HG03378 (cell line): ENCODE data around the gene NME4.

Experiments
- ATAC-seq: cut with Tn5 transposase; IDR thresholded peaks from one replicate; pipeline ENCODE4 v1.9.1; 2021; ENCODE audit warnings: mild to moderate bottlenecking, moderate library complexity; ENCODE audit not compliant: unreplicated experiment

The NME4 gene

DNA sequence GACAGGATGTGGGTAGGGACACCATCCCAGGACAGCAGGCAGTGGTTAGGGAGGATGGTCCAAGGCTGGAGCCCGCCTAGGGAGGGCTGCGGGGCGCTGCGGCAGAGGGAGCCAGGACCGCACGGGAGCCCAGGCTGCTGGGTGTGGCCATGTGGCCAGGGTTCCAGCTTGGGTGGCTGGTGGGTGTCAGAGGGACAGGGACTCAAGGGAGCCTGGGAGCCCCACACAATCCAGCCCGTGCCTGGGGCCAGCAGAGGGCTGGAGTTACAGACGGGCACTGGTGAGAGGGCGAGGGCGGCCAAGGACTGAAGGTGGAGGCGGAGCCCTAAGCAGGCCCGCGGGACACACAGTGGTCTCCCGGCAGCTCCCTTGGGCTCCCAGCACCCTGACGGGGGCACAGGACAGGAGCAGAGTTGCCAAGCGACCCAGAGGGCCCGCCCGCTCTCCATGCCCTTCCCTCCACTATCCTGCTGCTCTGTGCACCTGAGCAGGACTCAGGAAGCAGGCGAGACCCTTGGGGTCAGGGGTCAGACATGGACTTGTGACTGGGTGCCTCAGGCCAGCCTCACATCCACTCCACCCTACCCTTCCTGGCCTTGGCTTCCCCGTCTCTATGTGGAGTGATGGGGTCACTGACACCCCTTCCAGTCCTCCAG lies 33.8 kb upstream of the NME4 start:
- ATAC-seq = no peak

GRCh38 chr16:363766-364490 lies 33.1 kb upstream of the NME4 start:
- ATAC-seq = no peak

DNA sequence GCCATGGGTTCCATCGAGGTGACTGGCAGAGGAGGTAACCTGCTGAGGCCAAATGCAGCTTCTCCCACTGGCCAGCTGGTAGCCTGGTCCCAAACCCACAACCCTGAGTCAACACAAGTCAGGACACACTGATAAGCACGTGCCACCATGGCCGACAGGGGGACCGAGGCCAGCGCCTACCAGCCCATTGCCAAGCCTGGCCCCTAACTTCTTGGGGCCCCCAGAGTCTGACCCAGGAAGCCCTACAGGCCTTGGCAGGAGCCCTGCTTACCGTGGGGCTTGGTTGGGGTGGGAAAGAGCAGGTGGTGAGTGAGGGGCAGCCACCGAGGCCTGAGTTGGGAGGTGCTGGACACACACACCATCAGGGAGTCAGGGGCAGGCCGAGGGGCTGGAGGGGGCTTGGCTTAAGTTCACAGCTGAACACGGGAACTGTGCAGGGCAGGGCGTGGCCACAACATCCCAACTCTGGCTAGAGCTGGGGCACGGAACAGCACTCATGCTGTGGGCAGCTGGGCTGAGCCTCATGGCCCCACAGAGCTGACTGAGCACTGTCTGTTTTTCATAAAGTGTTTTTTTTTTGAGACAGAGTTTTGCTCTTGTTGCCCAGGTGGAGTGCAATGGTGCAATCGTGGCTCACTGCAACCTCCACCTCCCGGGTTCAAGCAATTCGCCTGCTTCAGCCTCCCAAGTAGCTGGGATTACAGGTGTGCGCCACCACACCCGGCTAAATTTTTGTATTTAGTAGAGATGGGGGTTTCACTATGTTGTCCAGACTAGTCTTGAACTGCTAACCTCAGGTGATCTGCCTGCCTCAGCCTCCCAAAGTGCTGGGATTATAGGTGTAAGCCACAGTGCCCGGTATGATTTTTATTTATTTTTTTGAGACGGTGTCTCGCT lies 32.2 kb upstream of the NME4 start:
- no peak for ATAC-seq

GRCh38 chr16:366476-366875 lies 30.5 kb upstream of the NME4 start:
- ATAC-seq = no peak

DNA sequence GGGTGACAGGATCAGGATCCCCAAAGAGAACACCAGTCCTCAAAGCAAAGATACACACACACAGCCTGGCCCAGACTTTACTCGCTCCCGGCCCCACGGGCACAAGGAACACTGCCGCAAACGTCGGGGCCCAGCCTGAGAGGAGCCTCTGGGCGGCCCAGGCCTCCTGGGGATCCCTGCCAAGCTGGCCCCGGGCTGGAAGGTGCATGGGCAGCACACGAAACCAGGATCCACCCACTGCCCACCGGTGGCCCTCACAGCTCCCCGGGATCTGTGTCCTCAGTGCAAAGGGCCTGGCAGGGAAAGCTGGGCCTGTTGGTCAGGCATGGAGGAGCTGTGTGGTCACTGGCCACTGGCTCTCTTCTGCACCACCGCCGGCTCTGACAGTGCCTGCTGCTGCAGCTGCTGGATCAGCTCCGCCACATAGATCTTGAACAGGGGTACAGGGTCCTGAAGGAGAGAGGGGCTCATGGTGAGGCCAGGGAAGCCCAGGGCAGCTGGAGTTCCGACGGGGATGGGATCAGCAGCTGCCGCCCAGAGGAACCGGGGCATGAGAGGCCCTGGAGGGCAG lies 29.6 kb upstream of the NME4 start:
- ATAC-seq = no peak

DNA sequence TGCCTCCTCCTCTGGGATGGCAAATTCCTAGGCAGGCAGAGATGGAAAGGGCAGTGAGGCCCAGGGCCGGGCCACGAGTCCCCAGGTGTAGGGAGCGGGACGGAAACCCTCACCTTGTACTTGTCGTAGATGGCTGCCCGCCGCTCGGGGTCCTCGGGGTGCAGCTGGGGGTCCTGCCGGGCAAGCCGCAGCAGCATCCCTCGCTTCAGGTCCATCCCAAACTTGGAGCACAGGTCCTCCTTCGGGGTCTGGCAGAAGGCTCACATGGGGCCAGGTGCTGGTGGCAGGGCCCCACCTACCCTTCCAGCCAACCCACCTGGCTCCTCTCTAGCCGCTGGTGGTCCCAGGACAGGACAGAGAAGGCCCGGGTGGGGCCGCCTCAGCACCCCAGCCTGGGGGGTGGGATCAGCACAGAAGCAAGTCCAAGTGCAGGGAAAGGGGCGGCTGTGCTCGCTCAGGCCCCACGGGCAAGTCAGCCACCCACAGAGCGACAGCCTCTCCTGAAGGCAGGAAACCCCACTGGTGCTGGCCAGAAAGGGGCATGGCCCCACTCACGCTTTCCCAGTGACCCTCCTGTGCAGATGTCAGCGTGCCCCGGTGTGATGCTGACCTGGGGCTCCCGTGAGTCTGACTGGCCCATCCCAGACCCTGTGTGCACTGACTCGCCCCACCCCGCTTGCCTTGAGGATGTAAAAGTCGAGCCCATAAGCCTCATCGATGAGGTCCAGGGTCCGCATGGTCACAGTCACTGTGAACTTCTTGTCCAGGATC lies 28.4 kb upstream of the NME4 start:
- ATAC-seq = no peak

- ATAC-seq = no peak
These were observed 27.6 kb upstream of the NME4 start for GRCh38 chr16:369275-369865.

DNA sequence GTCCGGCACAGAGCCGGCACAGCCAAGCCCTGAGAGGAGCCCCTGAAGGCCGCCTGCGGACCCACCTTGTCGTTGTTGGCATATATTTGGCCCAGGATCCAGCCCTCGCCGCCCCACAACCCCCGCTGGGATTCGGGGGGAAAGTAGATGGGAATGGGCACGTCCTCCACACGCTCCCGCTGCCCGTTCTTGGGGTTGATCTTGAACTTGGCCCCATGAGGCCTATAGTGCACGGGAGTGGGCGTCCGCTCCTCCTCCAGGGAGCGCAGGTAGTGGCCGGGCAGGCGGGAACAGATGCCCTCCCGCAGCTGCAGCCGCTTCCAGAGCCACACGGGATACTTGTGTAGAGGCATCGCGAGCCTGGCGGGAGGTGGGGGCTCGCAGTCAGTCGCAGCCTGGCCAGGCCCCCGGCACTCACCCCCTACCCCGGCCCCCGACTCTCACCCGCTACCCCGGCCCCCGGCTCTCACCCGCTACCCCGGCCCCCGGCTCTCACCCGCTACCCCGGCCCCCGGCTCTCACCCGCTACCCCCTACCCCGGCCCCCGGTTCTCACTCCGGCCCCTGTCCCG lies 27.0 kb upstream of the NME4 start:
- no peak for ATAC-seq

DNA sequence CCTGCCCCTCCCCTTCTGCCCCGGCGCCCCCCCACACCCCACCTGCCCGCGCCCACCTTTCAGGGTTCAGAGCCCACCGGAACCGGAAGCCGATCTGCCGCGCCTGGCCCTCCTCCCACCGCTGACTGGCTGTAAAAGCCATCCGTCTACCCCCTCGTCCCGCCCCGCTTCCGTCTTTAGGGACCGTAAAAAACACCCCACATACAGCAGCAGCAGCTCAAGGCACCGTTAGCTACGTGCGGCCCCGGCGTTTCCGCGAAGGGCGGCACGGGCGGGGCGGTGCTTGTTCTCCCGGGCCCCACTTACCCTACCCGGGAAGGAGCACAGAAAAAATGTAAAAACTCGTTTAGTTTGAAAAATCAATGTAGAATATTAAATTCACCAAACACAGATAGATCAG lies 26.6 kb upstream of the NME4 start, which contains the start of gene MRPL28:
Gene MRPL28 (minus strand): TSS at position 96 of the 400 bp plus-strand sequence. CDS start 320 bp downstream, outside the sequence.
- peak; percentile 51 for ATAC-seq

DNA sequence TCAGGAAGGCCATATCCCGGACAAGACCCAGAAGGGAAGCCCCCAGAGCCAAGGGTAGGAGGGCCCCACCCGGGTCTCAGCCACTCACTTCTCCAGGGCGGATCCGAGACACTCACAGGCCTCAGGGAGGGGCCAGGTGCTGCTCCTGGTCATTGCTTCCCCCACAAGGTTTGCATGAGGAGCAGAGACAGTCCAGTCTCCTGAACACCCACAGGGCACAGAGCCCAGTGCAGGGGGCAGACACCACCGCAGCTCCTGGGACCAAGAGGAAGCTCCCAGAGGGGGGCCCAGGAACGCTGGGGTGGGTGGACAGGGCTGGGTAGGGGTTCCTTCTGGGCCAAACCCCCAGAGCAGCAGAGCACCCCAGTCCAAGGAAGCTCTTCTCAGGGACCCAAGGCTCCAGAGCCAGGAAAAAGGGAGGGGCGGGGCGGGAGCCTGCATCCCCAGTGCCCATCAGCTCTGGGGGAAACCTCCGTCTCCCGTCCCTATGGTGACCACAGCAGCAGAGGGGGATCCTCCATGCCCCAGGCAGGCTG lies 26.0 kb upstream of the NME4 start:
- no peak for ATAC-seq

GRCh38 chr16:371515-372301 lies 25.3 kb upstream of the NME4 start:
- ATAC-seq = no peak

DNA sequence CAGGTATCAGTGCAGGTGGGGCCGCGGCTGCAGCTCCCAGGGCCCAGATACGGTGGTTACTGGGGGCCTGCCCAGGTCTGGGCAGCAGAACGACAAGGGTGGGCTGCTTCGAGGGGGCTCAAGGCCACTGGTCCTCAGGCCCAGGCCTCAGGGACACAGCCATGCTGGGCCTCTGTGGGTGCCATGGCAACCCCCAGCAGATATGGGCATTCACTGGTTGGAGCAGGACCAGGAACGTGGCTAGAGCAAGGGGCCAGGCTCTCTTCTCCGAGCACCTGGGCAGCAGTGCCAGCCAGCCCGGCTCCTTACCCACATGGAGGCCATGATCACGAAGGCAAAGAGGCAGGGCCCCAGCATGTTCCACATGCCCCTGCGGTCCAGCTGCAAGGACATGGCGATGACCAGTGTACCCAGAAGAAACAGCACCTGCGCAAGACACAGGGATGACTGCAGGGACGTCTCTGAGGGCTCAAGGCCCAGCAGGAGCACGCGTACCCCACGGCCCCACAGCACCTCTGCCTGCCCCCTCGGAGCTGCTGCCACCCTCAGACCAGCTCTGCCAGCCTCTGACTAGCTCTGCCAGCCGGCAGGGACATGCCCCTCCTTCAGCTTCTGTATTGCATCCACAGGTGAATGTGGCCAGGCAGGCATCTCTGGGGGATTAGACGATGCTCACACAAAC lies 24.6 kb upstream of the NME4 start:
- no peak for ATAC-seq

DNA sequence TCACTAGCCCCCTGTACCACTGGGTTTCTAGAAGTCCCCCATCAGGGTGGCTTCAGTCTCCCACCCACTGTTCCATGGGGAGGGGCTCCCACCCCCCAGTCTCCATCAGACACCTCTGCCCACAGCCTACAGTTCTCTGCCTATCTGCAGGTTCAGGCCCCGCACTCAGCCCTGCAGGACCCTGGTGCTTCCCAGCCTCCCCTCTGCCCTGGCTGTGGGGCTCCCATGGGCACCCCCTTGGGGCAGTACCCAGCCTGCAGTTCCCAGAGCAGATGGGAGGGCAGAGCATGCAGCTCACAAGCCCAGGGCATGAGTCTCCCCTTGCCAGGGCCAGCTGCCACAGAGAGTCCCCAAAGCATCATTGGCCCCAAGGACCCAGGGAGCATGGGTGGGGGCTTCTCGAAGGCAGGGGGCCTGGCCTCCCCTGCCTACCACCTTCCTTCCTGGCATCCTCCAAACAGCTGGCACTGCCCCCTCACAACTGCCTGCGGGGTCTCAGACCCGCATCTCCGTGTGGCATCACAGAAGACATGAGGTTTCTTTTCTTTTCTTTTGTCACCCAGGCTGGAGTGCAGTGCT lies 23.9 kb upstream of the NME4 start:
- no peak for ATAC-seq

DNA sequence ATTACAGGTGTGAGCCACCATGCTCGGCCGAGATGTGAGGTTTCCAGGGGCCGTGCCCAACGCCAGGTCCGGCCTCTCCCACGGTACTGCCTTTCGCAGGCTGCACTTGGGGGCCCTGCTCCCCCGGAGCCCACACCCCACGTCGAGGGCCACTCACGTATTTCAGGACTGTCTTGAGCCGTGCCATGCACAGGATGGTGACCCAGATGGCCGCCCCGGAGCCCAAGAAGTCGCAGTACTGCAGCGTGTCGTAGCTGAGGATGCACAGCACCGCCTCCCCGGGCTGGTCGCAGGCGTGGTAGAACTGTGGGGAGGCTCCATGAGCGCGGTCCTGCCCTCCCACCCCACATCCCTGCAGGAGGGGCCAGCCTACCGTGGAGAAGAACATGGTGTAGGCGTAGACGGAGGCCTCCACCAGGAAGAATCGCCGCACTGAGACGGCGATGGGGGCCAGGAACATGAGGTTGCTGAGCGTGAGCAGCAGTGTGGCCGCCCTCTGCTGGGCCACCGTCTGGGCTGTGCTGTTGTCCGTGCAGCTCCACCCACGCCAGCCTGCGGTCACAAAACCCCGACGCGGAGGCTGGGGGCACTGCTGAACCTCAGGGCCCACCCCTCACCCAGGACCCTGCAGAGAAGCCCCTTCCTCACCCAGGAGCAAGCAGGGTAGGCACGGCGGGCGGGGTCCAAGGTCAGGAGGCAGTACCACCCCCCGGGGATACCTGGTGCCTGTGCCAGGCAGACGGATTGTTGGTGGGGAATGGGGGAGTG lies 23.0 kb upstream of the NME4 start:
- ATAC-seq = no peak

DNA sequence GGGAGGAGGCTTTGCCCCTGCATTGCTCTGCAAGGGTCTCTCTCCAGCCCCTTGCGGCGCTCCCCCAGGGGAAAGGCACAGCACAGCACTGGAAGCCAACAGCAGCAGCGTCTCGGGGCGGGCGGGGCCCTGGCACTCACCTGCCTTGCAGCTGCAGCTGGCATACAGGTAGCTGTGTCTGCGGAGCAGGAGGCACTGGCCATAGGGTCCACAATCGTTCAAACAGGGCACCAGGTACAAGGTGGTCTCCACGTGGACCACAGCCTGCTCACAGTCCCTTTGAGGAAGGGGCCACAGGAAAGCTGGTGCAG lies 22.4 kb upstream of the NME4 start:
- ATAC-seq = no peak

GRCh38 chr16:375212-375611 lies 21.8 kb upstream of the NME4 start:
- no peak for ATAC-seq
